HCT116 (cell line): ENCODE measurements around the gene BSG. TPM values are rescaled to one million over a fixed set of nuclear protein-coding genes. Genes with fewer than 3 reads are reported as not detected.
A peak's percentile ranks its signal among the peaks of the same experiment; 100 is the strongest.

ENCODE experiments used
- ATAC-seq: fragments of 200-7000 bp; cut with Tn5 transposase; 2 replicates; pipeline ENCODE4 v1.9.1; 2020; ENCODE audit warnings: mild to moderate bottlenecking, moderate library complexity
- BruUV-seq: library from RNA; stranded (reverse); fragments of 400-500 nt; replicated peaks from 2 replicates; lab custom pipeline; 2021; lab: Mats Ljungman, UMichigan
- CTCF ChIA-PET: fragments of 300-600 bp; sonication (Branson Sonifier 250); formaldehyde crosslinking; loops from one replicate; lab custom pipeline; 2021; ENCODE audit warnings: antibody characterized with exemption; lab: Charles Lee
- POLR2A ChIA-PET: fragments of 300-600, 350-600 bp; sonication (Branson Sonifier 250); formaldehyde crosslinking; loops from one replicate; lab custom pipeline; 2021; ENCODE audit warnings: antibody characterized with exemption; lab: Charles Lee
- RAD21 ChIA-PET, 2 experiments: fragments of 300-600 bp; sonication (Branson Sonifier 250); formaldehyde crosslinking; loops; one replicate each; lab custom pipeline; 2023; ENCODE audit warnings: low total read pairs in 2 of 2; ENCODE audit not compliant: uncharacterized antibody in 2 of 2, unreplicated experiment in 2 of 2, low non-redundant PET in 1 of 2; lab: Charles Lee
- DNase-seq: peaks from one replicate; pipeline ENCODE4 v3.0.0-alpha.2; 2010; ENCODE audit warnings: low read depth, low spot score
- H2AFZ ChIP-seq: fragments of 200-600 bp; shearing (Covaris generic), sonication (generic); 2 replicates; pipeline ENCODE4 v1.6.1; 2017; ENCODE audit warnings: low read depth, mixed run types, mixed read lengths, antibody characterized with exemption, low read length; ENCODE audit not compliant: poor library complexity, severe bottlenecking
- H3K27ac ChIP-seq: 2 replicates; pipeline ENCODE4 v1.5.1; 2012; ENCODE audit warnings: low read depth, low read length
- H3K27me3 ChIP-seq: fragments of 200-600 bp; sonication (generic); 2 replicates; pipeline ENCODE4 v1.6.1; 2016; ENCODE audit warnings: mixed run types, low read length, mixed read lengths; ENCODE audit not compliant: insufficient read depth
- H3K36me3 ChIP-seq, 2 experiments: fragments of 200-500 bp in 1 of 2; fragments of 200-600 bp in 1 of 2; sonication (Bioruptor generic) in 1 of 2; sonication (generic) in 1 of 2; 2 replicates each; pipeline versions ENCODE4 v1.5.1 to v1.6.1; 2014 to 2016; ENCODE audit warnings: low read length in 2 of 2, inconsistent platforms in 1 of 2, mixed read lengths in 1 of 2, mixed run types in 1 of 2; ENCODE audit not compliant: insufficient read depth in 2 of 2, control insufficient read depth in 1 of 2
- H3K4me1 ChIP-seq, 2 experiments: fragments of 200-600 bp in 1 of 2; sonication (generic) in 1 of 2; 2 replicates each; pipeline versions ENCODE4 v1.5.1 to v1.6.1; 2012 to 2017; ENCODE audit warnings: low read length in 2 of 2, inconsistent platforms in 1 of 2, mild to moderate bottlenecking in 1 of 2, mixed read lengths in 1 of 2, mixed run types in 1 of 2, moderate library complexity in 1 of 2; ENCODE audit not compliant: insufficient read depth in 2 of 2, control insufficient read depth in 1 of 2
- H3K4me2 ChIP-seq: fragments of 200-600 bp; sonication (generic); 2 replicates; pipeline ENCODE4 v1.6.1; 2017; ENCODE audit warnings: mixed run types, low read length, mixed read lengths
- H3K4me3 ChIP-seq, 2 experiments: fragments of 200-600 bp in 1 of 2; sonication (generic) in 1 of 2; replicated peaks in 1 of 2; 2 replicates each; pipeline ENCODE4 v1.5.1; 2011 to 2016; ENCODE audit warnings: low read length in 2 of 2, control low read depth in 1 of 2, low read depth in 1 of 2, mild to moderate bottlenecking in 1 of 2, mixed read lengths in 1 of 2, mixed run types in 1 of 2
- H3K79me2 ChIP-seq: fragments of 200-600 bp; sonication (generic); 2 replicates; pipeline ENCODE4 v1.6.1; 2017; ENCODE audit warnings: mild to moderate bottlenecking, mixed run types, low read length, moderate library complexity, mixed read lengths; ENCODE audit not compliant: insufficient read depth
- H3K9ac ChIP-seq: fragments of 200-600 bp; sonication (generic); 2 replicates; pipeline ENCODE4 v1.6.1; 2016; ENCODE audit warnings: low read length, mixed read lengths
- H3K9me2 ChIP-seq: fragments of 200-600 bp; sonication (generic), shearing (Covaris generic); 2 replicates; pipeline ENCODE4 v1.6.1; 2017; ENCODE audit warnings: mixed run types, mild to moderate bottlenecking, moderate library complexity; ENCODE audit not compliant: insufficient read depth
- H3K9me3 ChIP-seq, 2 experiments: fragments of 200-500 bp in 1 of 2; fragments of 200-600 bp in 1 of 2; sonication (Bioruptor generic) in 1 of 2; sonication (generic) in 1 of 2; 2 replicates each; pipeline ENCODE4 v1.6.1; 2014 to 2017; ENCODE audit warnings: low read length in 2 of 2, mixed read lengths in 2 of 2, inconsistent platforms in 1 of 2, low read depth in 1 of 2, mild to moderate bottlenecking in 1 of 2, mixed run types in 1 of 2, moderate library complexity in 1 of 2; ENCODE audit not compliant: control insufficient read depth in 1 of 2, insufficient read depth in 1 of 2
- H4K20me1 ChIP-seq: fragments of 200-600 bp; sonication (generic), shearing (Covaris generic); 2 replicates; pipeline ENCODE4 v1.6.1; 2017; ENCODE audit warnings: mixed run types, mild to moderate bottlenecking, moderate library complexity; ENCODE audit not compliant: insufficient read depth
- ATF3 ChIP-seq: IDR thresholded peaks from 2 replicates; pipeline ENCODE4 v1.6.1; 2012
- CEBPB ChIP-seq: IDR thresholded peaks from 2 replicates; pipeline ENCODE4 v1.6.1; 2012; ENCODE audit warnings: low read depth
- CTCF ChIP-seq, 3 experiments: fragments of 200-600 bp in 1 of 3; sonication (generic) in 1 of 3; IDR thresholded peaks in 2 of 3; conservative IDR thresholded peaks in 1 of 3; 2 replicates each; pipeline ENCODE4 v1.5.1; 2012 to 2017; ENCODE audit warnings: low read depth in 2 of 3, low read length in 2 of 3, antibody characterized with exemption in 1 of 3, borderline replicate concordance in 1 of 3, control low read depth in 1 of 3, mild to moderate bottlenecking in 1 of 3, mixed read lengths in 1 of 3, mixed run types in 1 of 3, moderate library complexity in 1 of 3; ENCODE audit not compliant: insufficient read depth in 1 of 3
- ELF1 ChIP-seq: IDR thresholded peaks from 2 replicates; pipeline ENCODE4 v1.6.1; 2012; ENCODE audit warnings: low read depth, borderline replicate concordance
- EZH2 ChIP-seq: fragments of 200-600 bp; sonication (generic); IDR thresholded peaks from 2 replicates; pipeline ENCODE4 v1.6.1; 2017; ENCODE audit warnings: antibody characterized with exemption, mixed run types
- FOSL1 ChIP-seq: IDR thresholded peaks from 2 replicates; pipeline ENCODE4 v1.6.1; 2012; ENCODE audit warnings: low read depth
- JUND ChIP-seq: IDR thresholded peaks from 2 replicates; pipeline ENCODE4 v1.6.1; 2012
- POLR2A ChIP-seq: IDR thresholded peaks from 2 replicates; pipeline ENCODE4 v1.7.0; 2011; ENCODE audit warnings: borderline replicate concordance; ENCODE audit not compliant: insufficient read depth, insufficient read length; ENCODE audit errors: extremely low read depth
- POLR2AphosphoS5 ChIP-seq: IDR thresholded peaks from 2 replicates; pipeline ENCODE4 v1.6.1; 2011; ENCODE audit warnings: mild to moderate bottlenecking, low read depth, low read length, moderate library complexity
- REST ChIP-seq: IDR thresholded peaks from 2 replicates; pipeline ENCODE4 v1.6.1; 2012; ENCODE audit warnings: low read depth
- TCF7L2 ChIP-seq: IDR thresholded peaks from 2 replicates; pipeline ENCODE4 v1.7.0; 2011; ENCODE audit warnings: borderline replicate concordance, inconsistent platforms; ENCODE audit not compliant: insufficient read depth, insufficient read length; ENCODE audit errors: extremely low read depth
- intact Hi-C: fragments of 100-400 bp; cut with micrococcal nuclease; formaldehyde crosslinking; loops from 2 replicates; pipeline ENCODE4 v1.10.0; 2022
- total RNA-seq: library from RNA; stranded (reverse); gene quantifications from one replicate; pipeline ENCODE4 v1.2.1, GENCODE V29; 2021; ENCODE audit not compliant: unreplicated experiment

Gene BSG
- total RNA-seq, 1 experiment from 2014 or later, result 603 TPM

GRCh38 chr19:588741-589692 lies 16.6 kb downstream of the BSG start:
- intact Hi-C loops, result loop anchor here (1.0 to 2.0 kb wide), 2 partner anchors 43 to 146 kb away; no protein-coding TSS in a partner anchor
- ATAC-seq, result 0 out of 2 replicates have a peak, but pooled peaks have one; percentile 2
- Histone ChIP-seq H3K27me3 (no peaks in the 10 kb centered on the region), H3K9me2 (no peaks in the 10 kb centered on the region), H3K4me2 (peak overlapping the region; percentile 83), H2AFZ (no peak overlapping the region), H3K9me3 (no peaks in the 10 kb centered on the region), H3K4me1 (peaks cover 15 to 22% of the 10 kb centered on the region in 2 experiments), H3K36me3 (no peaks in the 10 kb centered on the region), H3K79me2 (no peaks in the 10 kb centered on the region), H4K20me1 (no peaks in the 10 kb centered on the region), H3K4me3 (peak overlapping the region; percentile 19 to 51), H3K9ac (peak overlapping the region; percentile 35)
- no TSS peak for BruUV-seq
- DNase-seq, result no peak
- ChIA-PET POLR2A (no interaction called here), CTCF (interaction anchor here (0.7 kb wide), 1 partner anchor 13 kb away, joined by 4 read pairs; no protein-coding TSS in a partner anchor), RAD21 (no interaction called here)
- TF ChIP-seq ELF1, result no peak
- no peak for TF ChIP-seq CTCF (IDR thresholded peaks at IDR 0.05 in 2 of 3, conservative IDR thresholded peaks at IDR 0.05 in 1 of 3; ENCODE audit: borderline replicate concordance in 1 of 3, insufficient read depth in 1 of 3, low read depth in 2 of 3, low read length in 2 of 3)
- TF ChIP-seq ATF3, result no peak
- no peak for TF ChIP-seq POLR2A
- no peak for TF ChIP-seq EZH2
- no peak for TF ChIP-seq CEBPB
- no peak for TF ChIP-seq JUND
- no peak for TF ChIP-seq POLR2AphosphoS5
- TF ChIP-seq REST, result no peak
- TF ChIP-seq FOSL1, result no peak
- no peak for TF ChIP-seq TCF7L2
- TF ChIP-seq, all 23 proteins: peak for 0
- H3K27ac ChIP-seq, result no peak overlapping the region; the same call in 1 of the 2 replicates
